HL-60 (cell line): ENCODE data around the gene FREM1.

ENCODE experiments used
- GABPA ChIP-seq: IDR thresholded peaks from 2 replicates; pipeline ENCODE4 v1.6.1; 2012; ENCODE audit warnings: low read depth
- POLR2AphosphoS5 ChIP-seq: IDR thresholded peaks from 2 replicates; pipeline ENCODE4 v1.6.1; 2012; ENCODE audit warnings: low read depth
- SPI1 ChIP-seq: IDR thresholded peaks from 2 replicates; pipeline ENCODE4 v1.6.1; 2012; ENCODE audit warnings: low read depth, mild to moderate bottlenecking, borderline replicate concordance
- TF ChIP-seq, protein P1 (sequence below): IDR thresholded peaks from one replicate; pipeline ENCODE4 v1.5.1; 2011; ENCODE audit warnings: low read length, control low read depth, inconsistent platforms; ENCODE audit not compliant: insufficient read depth

DNA sequence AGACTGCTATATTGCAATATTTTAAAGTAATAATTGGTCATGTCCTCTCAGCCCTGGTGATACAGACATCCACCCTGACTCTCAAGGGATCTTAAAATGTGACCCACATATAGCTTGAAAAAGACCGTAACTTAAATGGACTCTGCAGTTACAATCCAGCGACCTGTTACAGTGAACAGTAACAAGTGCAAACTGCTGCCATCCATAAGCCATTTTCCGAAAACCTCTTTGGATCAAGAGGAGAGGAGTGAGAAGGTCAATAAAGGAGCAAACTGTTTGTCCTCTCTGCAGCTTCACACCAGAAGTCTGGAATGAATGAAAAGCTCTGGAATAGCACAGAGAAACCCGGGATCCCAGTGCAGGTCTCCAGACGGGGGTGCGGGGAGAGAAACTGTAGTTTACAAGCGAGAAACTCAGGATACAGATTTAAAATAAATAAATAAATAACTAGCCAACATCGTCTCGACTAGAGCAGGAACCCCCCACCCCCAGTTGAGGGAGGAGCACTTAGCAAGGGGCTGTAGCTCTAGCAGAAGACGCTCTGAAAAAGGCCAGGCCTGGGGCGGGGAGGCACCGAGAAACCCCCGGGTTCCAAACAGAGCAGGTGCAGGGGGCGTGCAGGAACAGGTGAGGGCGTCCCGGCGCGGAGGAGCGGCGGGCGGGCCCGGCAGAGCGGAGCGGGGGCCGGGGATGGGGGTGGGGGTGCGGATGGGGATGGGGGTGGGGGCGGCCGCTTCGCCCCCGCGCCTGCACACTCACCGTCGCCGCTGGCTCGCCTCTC, 217.6 kb downstream of the FREM1 start:
- TF ChIP-seq POLR2AphosphoS5 (no peak), GABPA (no peak), SPI1 (no peak)
- TF ChIP-seq, protein P1, sequence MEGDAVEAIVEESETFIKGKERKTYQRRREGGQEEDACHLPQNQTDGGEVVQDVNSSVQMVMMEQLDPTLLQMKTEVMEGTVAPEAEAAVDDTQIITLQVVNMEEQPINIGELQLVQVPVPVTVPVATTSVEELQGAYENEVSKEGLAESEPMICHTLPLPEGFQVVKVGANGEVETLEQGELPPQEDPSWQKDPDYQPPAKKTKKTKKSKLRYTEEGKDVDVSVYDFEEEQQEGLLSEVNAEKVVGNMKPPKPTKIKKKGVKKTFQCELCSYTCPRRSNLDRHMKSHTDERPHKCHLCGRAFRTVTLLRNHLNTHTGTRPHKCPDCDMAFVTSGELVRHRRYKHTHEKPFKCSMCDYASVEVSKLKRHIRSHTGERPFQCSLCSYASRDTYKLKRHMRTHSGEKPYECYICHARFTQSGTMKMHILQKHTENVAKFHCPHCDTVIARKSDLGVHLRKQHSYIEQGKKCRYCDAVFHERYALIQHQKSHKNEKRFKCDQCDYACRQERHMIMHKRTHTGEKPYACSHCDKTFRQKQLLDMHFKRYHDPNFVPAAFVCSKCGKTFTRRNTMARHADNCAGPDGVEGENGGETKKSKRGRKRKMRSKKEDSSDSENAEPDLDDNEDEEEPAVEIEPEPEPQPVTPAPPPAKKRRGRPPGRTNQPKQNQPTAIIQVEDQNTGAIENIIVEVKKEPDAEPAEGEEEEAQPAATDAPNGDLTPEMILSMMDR, result no peak
